ENCODE measurements around the gene MALRD1.

DNA sequence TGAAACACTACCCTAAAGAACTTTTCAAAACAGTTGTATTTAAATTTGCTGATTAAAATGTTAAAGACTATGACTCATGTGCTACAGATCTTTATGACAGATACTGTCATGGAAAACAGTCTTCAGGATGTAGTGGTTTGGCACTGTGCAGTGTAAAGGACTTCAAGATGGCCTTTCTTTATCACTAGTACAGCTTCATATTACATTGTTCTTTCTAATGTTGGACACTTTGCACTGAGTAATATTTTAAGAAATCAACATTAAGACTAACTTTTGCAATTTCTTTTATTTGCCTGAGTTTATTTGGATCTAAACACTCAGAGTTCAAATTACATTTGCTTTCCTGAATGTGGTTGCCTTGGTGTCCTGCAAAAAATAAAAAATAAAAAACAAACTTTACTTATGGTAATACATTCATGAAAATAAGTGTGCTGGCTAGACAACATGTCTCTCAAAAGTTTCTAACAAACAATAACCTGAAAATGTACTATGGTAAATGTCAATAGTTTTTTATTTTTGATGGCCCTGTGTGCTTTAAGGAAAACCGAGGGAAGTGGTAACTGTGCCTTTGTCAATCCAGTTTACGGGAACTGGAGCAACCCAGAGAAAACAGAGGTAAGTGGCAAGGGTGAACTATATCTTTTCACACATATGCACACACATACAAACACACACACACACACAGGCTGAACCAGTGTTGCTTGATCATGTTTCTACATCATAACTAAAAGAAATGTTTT lies 681.7 kb downstream of the MALRD1 start:
- no peak for TF ChIP-seq SUZ12 (IDR thresholded peaks at IDR 0.05)
- TF ChIP-seq FOXM1 (IDR thresholded peaks at IDR 0.05; ENCODE audit: borderline replicate concordance): no peak
- TF ChIP-seq ELF4 (IDR thresholded peaks at IDR 0.05): no peak
- TF ChIP-seq TARDBP (IDR thresholded peaks at IDR 0.05): no peak
- TF ChIP-seq HDGF (IDR thresholded peaks at IDR 0.05; ENCODE audit: borderline replicate concordance): no peak
- no peak for TF ChIP-seq NFRKB (IDR thresholded peaks at IDR 0.05)
- no peak for TF ChIP-seq ZNF384 (IDR thresholded peaks at IDR 0.05)
- TF ChIP-seq SP1 (IDR thresholded peaks at IDR 0.05): no peak
- TF ChIP-seq BHLHE40 (IDR thresholded peaks at IDR 0.05; ENCODE audit: borderline replicate concordance): no peak
- no peak for TF ChIP-seq LEF1 (IDR thresholded peaks at IDR 0.05; ENCODE audit: borderline replicate concordance)
- no peak for TF ChIP-seq CTBP1 (IDR thresholded peaks at IDR 0.05; ENCODE audit: borderline replicate concordance)
- TF ChIP-seq FOXK2 (IDR thresholded peaks at IDR 0.05): no peak
- TF ChIP-seq ARNT (IDR thresholded peaks at IDR 0.05): no peak
- TF ChIP-seq, protein P1, sequence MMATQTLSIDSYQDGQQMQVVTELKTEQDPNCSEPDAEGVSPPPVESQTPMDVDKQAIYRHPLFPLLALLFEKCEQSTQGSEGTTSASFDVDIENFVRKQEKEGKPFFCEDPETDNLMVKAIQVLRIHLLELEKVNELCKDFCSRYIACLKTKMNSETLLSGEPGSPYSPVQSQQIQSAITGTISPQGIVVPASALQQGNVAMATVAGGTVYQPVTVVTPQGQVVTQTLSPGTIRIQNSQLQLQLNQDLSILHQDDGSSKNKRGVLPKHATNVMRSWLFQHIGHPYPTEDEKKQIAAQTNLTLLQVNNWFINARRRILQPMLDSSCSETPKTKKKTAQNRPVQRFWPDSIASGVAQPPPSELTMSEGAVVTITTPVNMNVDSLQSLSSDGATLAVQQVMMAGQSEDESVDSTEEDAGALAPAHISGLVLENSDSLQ (IDR thresholded peaks at IDR 0.05): no peak

All from HEK293T (cell line).